Large intestine (tissue), 3 donors: Measurements from ENCODE around the gene MAP2K5. TPM values are rescaled to one million over a fixed set of nuclear protein-coding genes. Genes with fewer than 3 reads are reported as not detected.

Experiments
- DNase-seq, 2 donors: peaks; one replicate each; pipeline versions ENCODE4 v3.0.0 to v3.0.0-alpha.2; 2013
- H3K27ac ChIP-seq: one replicate; pipeline ENCODE4 v1.5.1; 2013; ENCODE audit warnings: low read length
- H3K27me3 ChIP-seq: 2 replicates; pipeline ENCODE4 v1.6.1; 2013; ENCODE audit warnings: low read length; ENCODE audit not compliant: control insufficient read depth, insufficient read depth
- H3K36me3 ChIP-seq: 2 replicates; pipeline ENCODE4 v1.6.1; 2013; ENCODE audit warnings: low read length; ENCODE audit not compliant: control insufficient read depth, insufficient read depth
- H3K4me1 ChIP-seq: one replicate; pipeline ENCODE4 v1.6.1; 2013; ENCODE audit warnings: low read length; ENCODE audit not compliant: control insufficient read depth, insufficient read depth
- H3K4me3 ChIP-seq: one replicate; pipeline ENCODE4 v1.5.1; 2013; ENCODE audit warnings: low read length
- H3K9me3 ChIP-seq: one replicate; pipeline ENCODE4 v1.6.1; 2013; ENCODE audit warnings: mild to moderate bottlenecking, low read depth, low read length, moderate library complexity; ENCODE audit not compliant: control insufficient read depth
- WGBS: methylation state at CpG from one replicate; pipeline ENCODE4 v1.1.5; 2013; ENCODE audit warnings: low lambda C conversion rate; ENCODE audit not compliant: insufficient coverage; 5-methylcytosine and 5-hydroxymethylcytosine counted together
- polyA plus RNA-seq: library from polyadenylated mRNA; unstranded; fragments of 120-200 nt; gene quantifications from one replicate; pipeline ENCODE4 v1.2.1, GENCODE V29; 2013

Gene MAP2K5
- polyA plus RNA-seq, 1 donor, result 13.7 TPM

DNA sequence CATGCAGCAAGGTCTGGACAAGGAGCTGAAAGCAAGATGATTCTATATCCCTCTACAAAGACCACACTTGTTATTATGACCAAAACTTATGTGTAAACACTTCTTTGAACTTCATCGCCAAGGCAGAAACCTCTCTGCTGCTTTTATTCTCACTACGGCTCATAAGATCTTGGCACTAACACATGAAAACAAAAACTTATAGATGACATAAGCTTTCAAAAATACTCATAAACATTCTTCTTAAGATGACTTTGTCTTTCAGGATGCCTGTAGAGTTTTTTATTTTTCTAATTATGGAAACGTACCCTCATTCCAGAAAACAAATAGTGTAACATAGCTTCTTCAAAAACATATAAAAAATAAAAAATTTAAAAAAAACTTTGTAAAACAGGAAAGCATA lies 34.1 kb upstream of the MAP2K5 start:
- no peaks in the 10 kb centered on the region for H3K9me3 ChIP-seq
- DNase-seq, result no peak
- peaks cover 4% of the 10 kb centered on the region for H3K36me3 ChIP-seq
- H3K27ac ChIP-seq, result no peak overlapping the region
- WGBS, result 100% methylated on average over 2 of the region's 3 CpGs
- H3K27me3 ChIP-seq, result no peaks in the 10 kb centered on the region
- H3K4me3 ChIP-seq, result no peak overlapping the region
- no peaks in the 10 kb centered on the region for H3K4me1 ChIP-seq

DNA sequence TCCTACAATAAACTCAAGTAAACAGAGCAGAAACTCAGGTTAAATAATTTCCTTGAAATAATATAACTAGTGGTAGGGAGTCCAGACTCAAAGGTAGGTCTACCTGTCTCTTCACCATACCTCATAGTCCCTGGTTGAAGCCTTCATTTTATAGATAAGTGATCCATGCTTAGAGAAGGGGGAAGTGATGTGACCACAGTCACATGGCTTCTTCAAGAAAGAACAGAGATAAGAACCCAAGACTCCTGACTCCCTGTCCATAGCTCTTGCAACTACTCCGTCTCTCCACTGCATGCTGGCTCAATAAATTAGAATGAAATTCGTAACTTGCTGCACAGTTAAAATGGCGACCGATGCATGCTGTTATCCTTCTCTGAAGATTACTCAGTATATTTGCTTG lies 32.6 kb upstream of the MAP2K5 start:
- no CpG with 5 or more reads among the region's 4 CpGs for WGBS
- H3K36me3 ChIP-seq, result peaks cover 10% of the 10 kb centered on the region

DNA sequence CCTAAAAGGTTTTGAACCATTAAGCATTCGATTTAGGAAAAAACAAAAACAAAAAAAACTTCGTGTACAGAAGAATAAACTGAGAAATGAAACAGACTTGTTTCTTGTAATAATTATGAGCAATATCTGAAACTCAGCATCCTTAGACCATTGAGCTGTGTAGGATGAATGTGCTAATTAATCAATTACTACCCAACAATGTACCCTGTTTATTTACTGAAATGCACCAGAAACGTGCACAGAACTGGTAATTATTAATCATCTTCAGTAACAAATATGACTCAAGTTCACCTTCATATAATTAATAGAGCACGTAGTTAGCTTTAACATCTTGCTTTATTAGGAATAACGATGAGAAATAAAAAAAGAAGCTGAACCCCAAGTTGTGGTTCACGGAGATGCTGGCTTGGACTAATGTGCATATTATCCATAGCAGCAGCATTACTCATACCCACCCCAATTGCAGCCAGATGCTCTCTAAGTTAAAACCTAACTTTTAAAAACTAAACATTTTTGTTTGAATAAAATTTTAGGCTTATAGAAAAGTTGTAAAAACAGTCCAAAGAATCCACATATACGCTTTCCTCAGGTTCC lies 31.8 kb upstream of the MAP2K5 start:
- Histone ChIP-seq H3K36me3 (peaks cover 14% of the 10 kb centered on the region), H3K9me3 (no peaks in the 10 kb centered on the region), H3K27ac (no peak overlapping the region), H3K4me1 (no peaks in the 10 kb centered on the region), H3K4me3 (no peak overlapping the region), H3K27me3 (no peaks in the 10 kb centered on the region)
- DNase-seq, result no peak
- WGBS, result 100% methylated on average over 4 of the region's 7 CpGs

More for the DNA sequence above, 32.6 kb upstream of the MAP2K5 start:
- DNase-seq, result no peak
- Histone ChIP-seq H3K4me3 (no peak overlapping the region), H3K27ac (no peak overlapping the region), H3K27me3 (no peaks in the 10 kb centered on the region), H3K9me3 (no peaks in the 10 kb centered on the region), H3K4me1 (no peaks in the 10 kb centered on the region)

DNA sequence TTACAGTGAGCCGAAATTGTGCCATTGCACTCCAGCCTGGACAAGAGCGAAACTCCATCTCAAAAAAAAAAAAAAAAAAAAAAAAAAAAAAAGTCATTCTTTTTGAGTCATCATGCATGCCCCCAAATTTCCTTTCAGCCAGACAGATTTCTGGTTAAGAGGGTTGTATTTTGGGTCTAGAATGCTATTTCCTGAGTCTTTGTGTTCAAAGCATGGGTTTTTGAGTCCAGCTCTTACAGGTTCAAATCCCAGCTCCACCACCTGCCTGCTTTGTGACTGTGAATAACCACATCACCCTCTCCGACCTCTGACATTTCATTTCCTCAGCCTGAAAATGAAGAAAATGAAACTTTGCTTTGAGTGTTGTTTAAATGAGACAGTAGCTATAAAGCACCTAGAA lies 30.9 kb upstream of the MAP2K5 start:
- no CpG with 5 or more reads among the region's 3 CpGs for WGBS
- no peak for DNase-seq
- Histone ChIP-seq H3K4me3 (no peak overlapping the region), H3K9me3 (no peaks in the 10 kb centered on the region), H3K4me1 (no peaks in the 10 kb centered on the region), H3K27me3 (no peaks in the 10 kb centered on the region), H3K36me3 (peaks cover 14% of the 10 kb centered on the region), H3K27ac (no peak overlapping the region)

DNA sequence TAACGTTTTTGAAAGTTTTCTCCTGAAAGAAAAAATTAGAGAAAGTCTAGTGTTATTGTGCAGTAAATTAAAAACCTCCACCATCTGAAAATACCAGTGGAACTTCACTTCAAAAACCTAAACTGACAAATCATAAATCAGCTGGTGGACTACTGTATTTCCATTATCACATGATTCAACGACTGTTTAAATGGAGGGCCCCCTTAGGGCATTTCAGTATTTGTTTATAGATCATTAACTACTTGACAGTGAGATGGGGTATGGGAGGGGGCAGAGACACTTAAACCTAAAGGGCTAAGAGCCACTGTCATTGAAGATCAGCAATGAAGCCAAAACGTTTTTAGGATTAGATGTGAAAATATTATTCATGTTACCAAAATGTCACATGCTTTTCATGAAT lies 30.4 kb upstream of the MAP2K5 start:
- WGBS, result 67% methylated on average over 2 of the region's 3 CpGs

DNA sequence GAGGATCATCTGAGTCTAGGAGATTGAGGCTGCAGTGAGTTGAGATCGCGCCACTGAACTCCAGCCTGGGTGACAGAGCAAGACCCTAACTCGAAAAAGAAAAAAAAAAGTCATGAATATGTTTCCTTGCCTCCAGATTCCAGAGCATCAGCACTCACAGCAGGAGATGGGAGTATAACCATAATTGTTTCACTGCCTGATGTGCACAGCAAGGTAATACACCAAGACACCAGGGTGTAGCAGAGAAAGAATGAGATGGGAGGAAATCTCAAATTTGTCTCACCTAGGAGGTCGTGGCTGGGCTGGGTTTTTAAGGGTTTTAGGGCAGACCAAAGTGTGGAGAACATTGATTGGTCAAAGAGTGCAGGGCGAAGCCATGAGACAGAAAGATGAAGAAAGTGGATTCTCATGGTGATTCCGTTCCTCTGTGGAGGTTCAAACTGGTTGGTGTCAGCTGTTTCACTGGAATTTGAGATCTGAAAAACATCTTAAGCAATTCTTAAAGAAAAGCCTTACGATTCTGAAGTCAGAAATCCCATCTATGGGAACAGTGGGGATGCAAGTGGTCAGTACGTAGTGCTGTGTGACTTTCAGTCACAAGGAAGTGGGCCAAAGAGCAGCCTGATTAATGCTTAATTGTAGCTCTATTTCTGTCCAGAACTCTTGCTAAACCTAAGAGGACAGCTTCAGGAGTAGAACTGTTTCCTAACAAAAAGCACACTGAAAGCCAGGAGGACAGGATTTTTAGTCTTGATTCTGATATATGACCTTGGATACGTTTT lies 29.4 kb upstream of the MAP2K5 start:
- no peak for DNase-seq
- Histone ChIP-seq H3K9me3 (no peaks in the 10 kb centered on the region), H3K27me3 (no peaks in the 10 kb centered on the region), H3K36me3 (peaks cover 14% of the 10 kb centered on the region), H3K4me1 (no peaks in the 10 kb centered on the region), H3K4me3 (no peak overlapping the region), H3K27ac (no peak overlapping the region)
- WGBS, result 90% methylated on average over 2 of the region's 9 CpGs

More for the DNA sequence above, 30.4 kb upstream of the MAP2K5 start:
- DNase-seq, result no peak
- Histone ChIP-seq H3K36me3 (peaks cover 14% of the 10 kb centered on the region), H3K4me3 (no peak overlapping the region), H3K27ac (no peak overlapping the region), H3K9me3 (no peaks in the 10 kb centered on the region), H3K27me3 (no peaks in the 10 kb centered on the region), H3K4me1 (no peaks in the 10 kb centered on the region)

DNA sequence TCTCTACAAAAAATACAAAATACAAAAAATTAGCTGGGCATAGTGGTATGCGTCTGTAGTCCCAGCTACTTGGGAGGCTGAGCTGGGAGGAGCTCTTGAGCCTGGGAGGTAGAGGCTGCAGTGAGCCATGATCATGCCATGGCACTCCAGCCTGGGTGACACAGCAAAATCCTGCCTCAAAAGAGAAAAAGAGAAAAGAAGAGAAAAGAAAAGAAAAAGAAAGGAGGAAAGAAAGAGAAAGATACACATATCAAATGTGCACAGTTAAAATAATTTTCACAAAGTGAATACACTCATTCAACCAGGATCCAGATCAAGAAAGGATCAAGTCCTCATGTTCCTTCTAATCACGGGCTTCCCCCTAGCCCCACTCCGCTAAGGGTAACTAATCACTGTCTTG lies 27.4 kb upstream of the MAP2K5 start:
- H3K4me3 ChIP-seq, result no peak overlapping the region
- no peaks in the 10 kb centered on the region for H3K4me1 ChIP-seq
- H3K27ac ChIP-seq, result no peak overlapping the region
- WGBS, result no CpG with 5 or more reads among the region's 3 CpGs
- no peaks in the 10 kb centered on the region for H3K27me3 ChIP-seq
- H3K36me3 ChIP-seq, result peaks cover 14% of the 10 kb centered on the region
- no peaks in the 10 kb centered on the region for H3K9me3 ChIP-seq
- DNase-seq, result no peak

DNA sequence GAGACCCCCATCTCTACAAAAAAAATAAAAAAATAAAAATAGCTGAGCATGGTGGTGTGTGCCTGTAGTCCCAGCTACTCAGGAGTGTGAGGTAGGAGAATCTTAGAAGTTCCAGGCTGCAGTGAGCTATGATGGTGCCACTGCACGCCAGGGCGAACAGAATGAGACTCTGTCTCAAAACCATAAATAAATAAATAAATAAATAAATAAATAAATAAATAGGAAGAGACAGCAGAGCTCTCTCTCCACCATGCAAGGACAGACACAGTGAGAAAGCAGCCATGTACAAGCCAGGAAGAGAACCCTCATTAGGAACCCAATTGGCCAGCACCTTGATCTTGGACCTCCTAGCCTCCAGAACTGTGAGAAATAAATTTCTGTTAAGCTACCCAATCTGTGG lies 26.9 kb upstream of the MAP2K5 start:
- no peaks in the 10 kb centered on the region for H3K4me1 ChIP-seq
- no peaks in the 10 kb centered on the region for H3K27me3 ChIP-seq
- H3K27ac ChIP-seq, result no peak overlapping the region
- no peak overlapping the region for H3K4me3 ChIP-seq
- peaks cover 14% of the 10 kb centered on the region for H3K36me3 ChIP-seq
- H3K9me3 ChIP-seq, result no peaks in the 10 kb centered on the region
- WGBS, result 100% methylated on average over 1 of the region's 2 CpGs
- no peak for DNase-seq

DNA sequence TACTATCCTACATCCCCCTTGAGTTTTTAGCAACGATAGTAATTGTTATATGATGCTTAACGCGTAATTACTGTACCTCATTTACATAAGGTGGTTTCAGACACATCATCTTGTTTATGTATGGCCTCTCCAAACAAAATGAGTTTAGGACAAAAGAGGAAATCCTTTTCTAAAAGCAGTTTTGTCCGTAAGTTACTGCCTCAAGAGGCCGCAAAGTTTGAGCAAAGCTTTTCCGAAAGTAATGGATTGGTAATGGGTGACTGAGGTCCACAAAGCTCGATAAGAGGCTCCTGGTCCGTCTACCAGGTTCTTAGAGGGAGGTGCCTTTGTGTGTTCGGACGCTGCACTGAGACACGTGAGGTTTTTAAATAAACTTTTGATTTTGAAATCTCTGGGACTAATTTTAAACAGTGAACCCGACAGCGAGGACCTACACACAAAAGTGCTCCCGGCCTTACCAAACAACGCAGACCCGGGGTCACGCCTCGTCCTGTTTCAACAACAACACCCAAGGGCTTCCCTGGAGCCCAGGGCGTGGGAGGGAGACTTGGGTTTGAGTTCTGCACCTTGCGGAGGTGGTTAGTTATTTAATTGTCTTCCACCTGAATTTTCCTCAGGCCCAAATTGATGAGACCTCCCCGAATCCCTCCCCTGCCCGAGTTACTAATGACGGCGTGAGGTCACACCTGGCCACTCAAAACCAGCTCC lies 22.0 kb upstream of the MAP2K5 start:
- peak overlapping the region; percentile 98 for H3K27ac ChIP-seq
- 83% methylated on average over 3 of the region's 24 CpGs for WGBS
- peaks cover 3% of the 10 kb centered on the region for H3K4me1 ChIP-seq
- DNase-seq, result no peak
- no peaks in the 10 kb centered on the region for H3K27me3 ChIP-seq
- H3K9me3 ChIP-seq, result no peaks in the 10 kb centered on the region
- peak overlapping the region; percentile 86 for H3K4me3 ChIP-seq
- no peaks in the 10 kb centered on the region for H3K36me3 ChIP-seq

DNA sequence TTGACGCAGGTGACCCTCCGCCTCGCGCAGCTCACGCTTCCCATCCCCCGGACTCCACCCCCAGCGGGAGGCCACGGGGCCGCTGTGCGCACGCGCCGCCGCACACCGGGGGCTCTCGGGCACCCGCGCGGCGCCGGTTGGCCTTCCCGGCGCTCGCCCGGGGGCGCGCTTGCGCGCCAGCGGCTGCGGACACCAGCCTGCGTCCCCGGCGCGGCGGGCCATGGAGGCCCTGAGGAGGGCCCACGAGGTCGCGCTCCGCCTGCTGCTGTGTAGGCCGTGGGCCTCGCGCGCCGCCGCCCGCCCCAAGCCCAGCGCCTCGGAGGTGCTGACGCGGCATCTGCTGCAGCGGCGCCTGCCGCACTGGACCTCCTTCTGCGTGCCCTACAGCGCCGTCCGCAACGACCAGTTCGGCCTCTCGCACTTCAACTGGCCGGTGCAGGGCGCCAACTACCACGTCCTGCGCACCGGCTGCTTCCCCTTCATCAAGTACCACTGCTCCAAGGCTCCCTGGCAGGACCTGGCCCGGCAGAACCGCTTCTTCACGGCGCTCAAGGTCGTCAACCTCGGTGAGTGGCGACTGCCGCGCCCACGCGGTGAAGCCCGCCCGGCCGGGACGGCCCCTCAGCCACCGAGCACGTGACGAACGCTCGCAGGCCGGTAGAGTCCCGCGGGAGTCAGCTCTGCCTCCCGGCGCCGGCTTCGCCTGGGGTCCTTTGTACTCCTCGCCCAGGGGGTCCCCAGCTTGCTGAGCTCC lies 21.3 kb upstream of the MAP2K5 start, which contains the start of gene C15orf61:
Gene C15orf61, plus strand, starts transcription at position 103 of the 754 bp plus-strand sequence. Its CDS starts 118 bp downstream, at position 221.
- Histone ChIP-seq H3K27me3 (no peaks in the 10 kb centered on the region), H3K9me3 (no peaks in the 10 kb centered on the region), H3K36me3 (no peaks in the 10 kb centered on the region), H3K27ac (peak within 1 kb of the TSS; percentile 98), H3K4me1 (peaks cover 3% of the 10 kb centered on the region), H3K4me3 (peak within 1 kb of the TSS; percentile 93)
- no CpG with 5 or more reads among the region's 94 CpGs for WGBS
- DNase-seq, result peak; percentile 92 to 96
